Neural cell (in vitro differentiated cells): ENCODE results near the gene HECW1.

Experiments
- EP300 ChIP-seq: fragments of 450-650 bp; conservative IDR thresholded peaks from 2 replicates; pipeline ENCODE4 v1.6.1; 2014; ENCODE audit warnings: antibody characterized with exemption, mild to moderate bottlenecking, moderate library complexity; ENCODE audit not compliant: poor library complexity, severe bottlenecking
- EZH2 ChIP-seq: fragments of 200-600, 300-800 bp; shearing (Covaris generic), sonication (generic); IDR thresholded peaks from 2 replicates; pipeline ENCODE4 v1.6.1; 2014; ENCODE audit warnings: antibody characterized with exemption, low read length, borderline replicate concordance, mild to moderate bottlenecking; ENCODE audit not compliant: insufficient read depth, poor library complexity, severe bottlenecking
- POLR2AphosphoS5 ChIP-seq: IDR thresholded peaks from 2 replicates; pipeline ENCODE4 v1.6.1; 2012
- RAD21 ChIP-seq: fragments of 450-650 bp; conservative IDR thresholded peaks from 2 replicates; pipeline ENCODE4 v1.6.1; 2014; ENCODE audit warnings: antibody characterized with exemption, mild to moderate bottlenecking, moderate library complexity
- TAF1 ChIP-seq: IDR thresholded peaks from 2 replicates; pipeline ENCODE4 v1.6.1; 2012; ENCODE audit warnings: low read depth
- TF ChIP-seq, protein P1 (sequence below): fragments of 450-650 bp; IDR thresholded peaks from 2 replicates; pipeline ENCODE4 v1.5.1; 2014; ENCODE audit warnings: antibody characterized with exemption, mild to moderate bottlenecking, moderate library complexity; ENCODE audit not compliant: poor library complexity, severe bottlenecking

DNA sequence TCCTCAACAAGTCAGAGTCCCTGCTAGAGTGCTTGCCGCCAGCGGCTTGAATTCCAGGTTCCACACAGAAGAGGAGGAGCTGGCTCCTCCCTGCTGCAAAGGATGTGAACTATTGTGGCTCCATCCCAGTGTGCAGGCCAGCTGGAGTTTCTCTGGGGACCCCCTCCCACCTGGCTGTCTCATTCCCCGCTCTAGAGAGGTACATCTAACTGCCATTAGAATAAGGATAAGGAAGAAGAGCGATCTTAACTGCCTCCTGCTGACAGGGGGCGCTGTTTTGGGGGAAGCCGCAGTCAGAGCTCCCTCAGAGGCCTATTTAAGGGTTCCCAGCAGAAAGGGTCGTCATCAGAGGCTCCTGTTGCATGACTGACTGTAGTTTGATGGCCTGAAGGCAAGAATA, 40.8 kb upstream of the HECW1 start:
- TF ChIP-seq EZH2 (no peak), EP300 (no peak), TAF1 (no peak), POLR2AphosphoS5 (no peak), RAD21 (no peak)
- TF ChIP-seq, protein P1, sequence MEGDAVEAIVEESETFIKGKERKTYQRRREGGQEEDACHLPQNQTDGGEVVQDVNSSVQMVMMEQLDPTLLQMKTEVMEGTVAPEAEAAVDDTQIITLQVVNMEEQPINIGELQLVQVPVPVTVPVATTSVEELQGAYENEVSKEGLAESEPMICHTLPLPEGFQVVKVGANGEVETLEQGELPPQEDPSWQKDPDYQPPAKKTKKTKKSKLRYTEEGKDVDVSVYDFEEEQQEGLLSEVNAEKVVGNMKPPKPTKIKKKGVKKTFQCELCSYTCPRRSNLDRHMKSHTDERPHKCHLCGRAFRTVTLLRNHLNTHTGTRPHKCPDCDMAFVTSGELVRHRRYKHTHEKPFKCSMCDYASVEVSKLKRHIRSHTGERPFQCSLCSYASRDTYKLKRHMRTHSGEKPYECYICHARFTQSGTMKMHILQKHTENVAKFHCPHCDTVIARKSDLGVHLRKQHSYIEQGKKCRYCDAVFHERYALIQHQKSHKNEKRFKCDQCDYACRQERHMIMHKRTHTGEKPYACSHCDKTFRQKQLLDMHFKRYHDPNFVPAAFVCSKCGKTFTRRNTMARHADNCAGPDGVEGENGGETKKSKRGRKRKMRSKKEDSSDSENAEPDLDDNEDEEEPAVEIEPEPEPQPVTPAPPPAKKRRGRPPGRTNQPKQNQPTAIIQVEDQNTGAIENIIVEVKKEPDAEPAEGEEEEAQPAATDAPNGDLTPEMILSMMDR = no peak
